ENCODE measurements around the gene CELF2.

The CELF2 gene

GRCh38 chr10:11023009-11023953 is 5.6 kb downstream of the CELF2 start:
- no peak for DNase-seq

GRCh38 chr10:11024596-11024995 is 6.9 kb downstream of the CELF2 start:
- no peak for DNase-seq

GRCh38 chr10:11025978-11026377 is 8.3 kb downstream of the CELF2 start:
- no peak for DNase-seq

GRCh38 chr10:11026773-11027172 is 9.1 kb downstream of the CELF2 start:
- DNase-seq = no peak

GRCh38 chr10:11034762-11035161 is 17.1 kb downstream of the CELF2 start:
- no peak for DNase-seq

GRCh38 chr10:11035301-11035991 is 17.8 kb downstream of the CELF2 start:
- DNase-seq = no peak

GRCh38 chr10:11036424-11037011 is 18.8 kb downstream of the CELF2 start:
- no peak for DNase-seq

- no peak for DNase-seq
These were observed 20.3 kb downstream of the CELF2 start for GRCh38 chr10:11037991-11038390.

- DNase-seq = no peak
These were observed 24.7 kb downstream of the CELF2 start for GRCh38 chr10:11042357-11042756.

- DNase-seq = no peak
These were observed 25.4 kb downstream of the CELF2 start for GRCh38 chr10:11043039-11043438.

- DNase-seq = no peak
These were observed 25.9 kb downstream of the CELF2 start for GRCh38 chr10:11043446-11044127.

GRCh38 chr10:11045487-11045886 is 27.8 kb downstream of the CELF2 start:
- DNase-seq = no peak

GRCh38 chr10:11045995-11046775 is 28.5 kb downstream of the CELF2 start:
- no peak for DNase-seq

GRCh38 chr10:11046776-11047160 is 29.1 kb downstream of the CELF2 start:
- DNase-seq = no peak

- DNase-seq = no peak
These were observed 31.1 kb downstream of the CELF2 start for GRCh38 chr10:11048707-11049278.

- DNase-seq = no peak
These were observed 32.1 kb downstream of the CELF2 start for GRCh38 chr10:11049806-11050205.

- no peak for DNase-seq
These were observed 32.9 kb downstream of the CELF2 start for GRCh38 chr10:11050301-11051287.

GRCh38 chr10:11057018-11057417 is 39.3 kb downstream of the CELF2 start:
- DNase-seq = no peak

- DNase-seq = no peak
These were observed 39.8 kb downstream of the CELF2 start for GRCh38 chr10:11057448-11057847.

GRCh38 chr10:11057994-11058393 is 40.3 kb downstream of the CELF2 start:
- no peak for DNase-seq

GRCh38 chr10:11058965-11059364 is 41.3 kb downstream of the CELF2 start:
- no peak for DNase-seq
